OCI-LY3 (cell line): Measurements from ENCODE around the gene UMAD1.

Source experiments
- CTCF ChIP-seq: fragments of 200-600, 300-600 bp; sonication (generic); IDR thresholded peaks from 2 replicates; pipeline ENCODE4 v1.5.1; 2014; ENCODE audit warnings: antibody characterized with exemption, low read length, low read depth
- EZH2phosphoT487 ChIP-seq: fragments of 200-600 bp; shearing (Covaris generic); IDR thresholded peaks from 2 replicates; pipeline ENCODE4 v1.6.1; 2018; ENCODE audit warnings: antibody characterized with exemption, mixed run types, low read depth

GRCh38 chr7:7792056-7792455 is 151.5 kb downstream of the UMAD1 start:
- TF ChIP-seq EZH2phosphoT487 (no peak), CTCF (no peak)
